ENCODE data around the gene C1QC.

GRCh38 chr1:22643381-22643780, at the start of gene C1QC:
- TF ChIP-seq CTCF (IDR thresholded peaks at IDR 0.05; ENCODE audit: control extremely low read depth in 1 of 3, insufficient read depth in 1 of 3, low read depth in 1 of 3, low read length in 3 of 3) = no peak
- no peak for TF ChIP-seq MAX (IDR thresholded peaks at IDR 0.05)
- TF ChIP-seq ATF3 (IDR thresholded peaks at IDR 0.05; ENCODE audit: insufficient read depth, low read depth, low read length) = no peak
- no peak for TF ChIP-seq YY1 (IDR thresholded peaks at IDR 0.05; ENCODE audit: low read depth, low read length)
- no peak for TF ChIP-seq HDAC2 (IDR thresholded peaks at IDR 0.05; ENCODE audit: borderline replicate concordance in 1 of 2, low read depth in 2 of 2, low read length in 2 of 2)

Data from H1 (cell line).